Measurements from ENCODE around the gene KLHL17.
A peak's percentile ranks its signal among the peaks of the same experiment; 100 is the strongest.

The KLHL17 gene

DNA sequence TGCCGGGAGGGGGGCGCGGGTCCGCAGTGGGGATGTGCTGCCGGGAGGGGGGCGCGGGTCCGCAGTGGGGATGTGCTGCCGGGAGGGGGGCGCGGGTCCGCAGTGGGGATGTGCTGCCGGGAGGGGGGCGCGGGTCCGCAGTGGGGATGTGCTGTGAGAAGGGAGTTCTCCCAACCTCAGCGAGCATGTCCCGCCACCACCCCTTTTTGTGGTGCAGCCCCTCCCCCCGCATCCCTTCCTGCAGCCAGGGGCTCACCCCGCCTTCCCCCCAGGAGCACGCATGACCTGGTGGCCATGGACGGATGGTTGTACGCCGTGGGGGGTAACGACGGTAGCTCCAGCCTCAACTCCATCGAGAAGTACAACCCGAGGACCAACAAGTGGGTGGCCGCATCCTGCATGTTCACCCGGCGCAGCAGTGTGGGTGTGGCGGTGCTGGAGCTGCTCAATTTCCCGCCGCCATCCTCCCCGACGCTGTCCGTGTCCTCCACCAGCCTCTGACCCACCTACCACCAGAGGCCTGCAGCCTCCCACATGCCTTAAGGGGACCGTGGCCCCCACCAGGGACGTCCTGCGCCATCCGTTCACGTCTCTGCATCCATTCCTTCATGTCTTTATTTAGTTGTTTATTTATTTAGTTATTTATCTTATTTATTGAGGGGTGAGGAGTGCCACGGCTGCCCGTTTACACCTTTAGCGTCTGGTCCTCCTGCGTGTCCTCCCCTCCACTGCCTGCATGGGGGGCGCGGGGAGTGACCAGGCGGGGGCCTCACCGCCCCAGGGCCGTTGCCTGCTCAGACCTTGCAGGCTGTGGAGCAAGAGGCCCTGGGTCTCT is 4.5 kb downstream of the KLHL17 start:
- TF ChIP-seq, protein P1, sequence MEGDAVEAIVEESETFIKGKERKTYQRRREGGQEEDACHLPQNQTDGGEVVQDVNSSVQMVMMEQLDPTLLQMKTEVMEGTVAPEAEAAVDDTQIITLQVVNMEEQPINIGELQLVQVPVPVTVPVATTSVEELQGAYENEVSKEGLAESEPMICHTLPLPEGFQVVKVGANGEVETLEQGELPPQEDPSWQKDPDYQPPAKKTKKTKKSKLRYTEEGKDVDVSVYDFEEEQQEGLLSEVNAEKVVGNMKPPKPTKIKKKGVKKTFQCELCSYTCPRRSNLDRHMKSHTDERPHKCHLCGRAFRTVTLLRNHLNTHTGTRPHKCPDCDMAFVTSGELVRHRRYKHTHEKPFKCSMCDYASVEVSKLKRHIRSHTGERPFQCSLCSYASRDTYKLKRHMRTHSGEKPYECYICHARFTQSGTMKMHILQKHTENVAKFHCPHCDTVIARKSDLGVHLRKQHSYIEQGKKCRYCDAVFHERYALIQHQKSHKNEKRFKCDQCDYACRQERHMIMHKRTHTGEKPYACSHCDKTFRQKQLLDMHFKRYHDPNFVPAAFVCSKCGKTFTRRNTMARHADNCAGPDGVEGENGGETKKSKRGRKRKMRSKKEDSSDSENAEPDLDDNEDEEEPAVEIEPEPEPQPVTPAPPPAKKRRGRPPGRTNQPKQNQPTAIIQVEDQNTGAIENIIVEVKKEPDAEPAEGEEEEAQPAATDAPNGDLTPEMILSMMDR (IDR thresholded peaks at IDR 0.05; ENCODE audit: low read depth, low read length): no peak
- in situ Hi-C loops (cut with HindIII; ENCODE audit: low sequenced_read_pairs): no loop called here
- no peak overlapping the region for H3K4me3 ChIP-seq (ENCODE audit: low read depth, low read length)
- DNase-seq (ENCODE audit: low read depth, low spot score): no peak

DNA sequence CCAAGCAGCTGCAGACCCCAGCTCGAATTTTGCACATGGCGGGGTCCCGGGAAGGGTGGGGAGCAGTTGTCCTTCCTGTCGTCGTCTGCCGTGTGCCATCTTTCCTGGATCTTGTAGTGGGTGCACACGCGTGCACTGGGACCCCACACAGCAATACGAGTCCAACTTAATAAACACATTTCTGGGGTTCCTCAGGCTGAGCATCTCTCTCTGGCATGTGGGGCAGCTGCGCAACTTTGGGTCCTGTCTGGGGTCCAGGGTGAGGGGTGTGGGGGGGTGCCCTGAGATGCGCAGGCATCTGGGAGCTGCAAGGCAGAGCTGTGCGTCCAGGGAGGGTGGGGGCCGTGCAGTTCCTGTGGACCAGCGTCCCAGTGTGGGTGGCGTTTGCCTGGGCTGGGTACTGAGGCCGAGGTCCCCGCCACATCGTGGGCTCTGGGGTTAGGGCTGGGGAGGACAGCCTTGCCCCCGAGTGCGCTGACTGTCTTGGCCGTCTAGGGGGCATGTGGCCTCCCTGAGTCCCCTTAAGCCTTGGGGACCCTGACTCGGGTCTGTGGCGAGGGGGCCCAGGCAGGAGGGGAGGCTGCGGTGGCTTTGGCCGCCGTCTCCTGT is 5.2 kb downstream of the KLHL17 start:
- in situ Hi-C loops (cut with HindIII; ENCODE audit: low sequenced_read_pairs): no loop called here
- TF ChIP-seq, protein P1 (IDR thresholded peaks at IDR 0.05; ENCODE audit: low read depth, low read length): no peak
- H3K4me3 ChIP-seq (ENCODE audit: low read depth, low read length): no peak overlapping the region
- no peak for DNase-seq (ENCODE audit: low read depth, low spot score)

DNA sequence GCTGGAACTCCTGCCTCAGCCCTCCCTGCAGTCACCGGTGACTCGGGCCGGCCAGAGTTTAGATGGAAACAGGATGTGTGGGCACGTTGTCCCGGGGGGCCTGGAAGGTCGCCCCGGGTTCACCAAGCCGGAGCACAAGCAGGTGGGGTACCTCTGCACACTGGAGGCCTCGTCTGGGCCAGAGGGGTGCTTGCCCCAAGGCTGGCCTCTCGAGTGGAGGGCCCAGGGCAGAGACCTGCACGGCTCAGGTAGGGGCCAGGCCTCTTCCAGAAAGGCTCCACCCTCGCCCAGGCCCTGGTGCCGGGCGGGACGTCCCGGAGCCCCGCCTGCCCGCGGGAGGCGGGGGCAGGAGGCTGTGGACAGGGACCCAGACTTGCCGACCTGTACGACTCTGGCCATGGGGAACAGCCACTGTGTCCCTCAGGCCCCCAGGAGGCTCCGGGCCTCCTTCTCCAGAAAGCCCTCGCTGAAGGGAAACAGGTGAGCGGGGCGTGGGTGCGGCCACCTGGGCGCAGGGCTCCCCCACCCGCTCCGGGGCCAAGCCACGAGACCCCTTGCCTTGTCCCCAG is 5.8 kb downstream of the KLHL17 start, which contains the start of gene PLEKHN1:
Gene PLEKHN1 (plus strand): TSS at position 348 of the 569 bp plus-strand sequence. CDS start 50 bp downstream, at position 398.
- TF ChIP-seq, protein P1 (IDR thresholded peaks at IDR 0.05; ENCODE audit: low read depth, low read length): no peak
- H3K4me3 ChIP-seq (ENCODE audit: low read depth, low read length): peak within 1 kb of the TSS; percentile 55
- DNase-seq (ENCODE audit: low read depth, low spot score): peak; percentile 35
- in situ Hi-C loops (cut with HindIII; ENCODE audit: low sequenced_read_pairs): no loop called here

DNA sequence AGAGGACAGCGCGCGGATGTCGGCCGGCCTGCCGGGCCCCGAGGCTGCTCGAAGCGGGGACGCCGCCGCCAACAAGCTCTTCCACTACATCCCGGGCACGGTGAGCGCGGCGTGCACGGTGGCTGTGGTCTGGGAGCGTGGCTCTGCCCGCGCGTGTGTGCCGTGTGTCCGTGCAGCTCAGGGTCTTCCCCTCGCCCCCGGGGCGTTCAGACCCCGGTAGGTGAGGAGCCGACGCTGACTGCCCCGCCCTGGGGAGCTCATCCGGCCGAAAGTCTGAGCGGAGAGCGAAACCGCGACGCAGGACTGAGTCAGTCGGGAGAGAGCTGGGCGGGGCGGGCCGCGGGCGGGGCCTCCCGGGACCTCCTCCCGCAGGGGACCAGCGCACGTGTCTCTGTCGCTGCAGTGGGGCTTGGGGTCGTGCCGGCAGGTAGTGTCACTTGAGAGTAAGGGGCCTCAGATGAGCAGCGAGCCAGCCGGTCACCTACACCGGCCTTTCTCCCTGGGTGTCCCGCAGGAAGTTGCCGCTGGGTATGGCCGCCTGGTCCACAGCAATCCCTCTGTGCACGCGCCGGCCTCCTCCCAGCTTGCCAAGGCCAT is 6.4 kb downstream of the KLHL17 start:
- DNase-seq (ENCODE audit: low read depth, low spot score): peak; percentile 51
- in situ Hi-C loops (cut with HindIII; ENCODE audit: low sequenced_read_pairs): no loop called here
- TF ChIP-seq, protein P1 (IDR thresholded peaks at IDR 0.05; ENCODE audit: low read depth, low read length): no peak
- peak overlapping the region; percentile 55 for H3K4me3 ChIP-seq (ENCODE audit: low read depth, low read length)

DNA sequence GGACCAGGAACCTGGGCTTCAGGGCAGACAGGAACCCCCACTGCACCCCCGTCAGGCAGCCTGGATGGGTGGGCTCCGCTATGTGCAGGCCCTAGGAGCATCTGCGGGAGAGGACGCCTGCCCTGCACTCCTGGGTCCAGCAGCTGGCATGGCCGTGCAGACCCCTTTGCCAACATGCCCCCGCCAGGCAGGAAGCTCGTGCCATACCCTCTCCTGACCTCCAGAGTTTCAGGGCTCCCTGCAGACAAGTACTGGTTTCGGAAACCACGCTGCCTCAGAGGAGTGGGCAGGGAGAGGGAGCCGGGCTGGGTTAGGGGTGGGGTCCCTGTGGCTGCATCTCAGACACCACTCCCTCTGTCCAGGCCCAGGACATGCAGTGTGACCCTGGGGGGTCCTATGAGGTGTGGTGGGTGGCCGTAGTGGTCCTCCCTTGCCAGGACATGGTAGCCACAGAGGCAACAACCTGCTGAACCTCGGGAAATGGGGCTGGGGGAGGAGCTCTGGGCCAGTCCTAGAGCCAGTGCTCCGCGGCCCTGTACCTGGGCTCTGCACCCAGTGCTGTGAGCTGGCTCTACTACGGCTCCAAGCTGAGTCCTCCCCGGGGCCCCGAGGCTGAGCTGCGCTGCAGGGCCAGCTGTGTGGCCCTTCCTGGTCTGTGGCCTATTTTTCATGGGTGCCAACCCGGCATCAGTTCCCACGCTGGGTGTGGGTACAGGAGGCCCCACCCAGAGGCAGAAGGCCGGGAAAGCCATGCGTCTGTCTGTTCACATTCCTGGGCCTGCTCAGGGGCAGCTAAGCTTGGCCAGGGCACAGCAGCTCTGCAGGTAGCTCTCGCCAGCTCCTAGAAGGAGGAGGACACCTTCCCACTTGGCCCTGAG is 7.3 kb downstream of the KLHL17 start:
- no peak overlapping the region for H3K4me3 ChIP-seq (ENCODE audit: low read depth, low read length)
- no peak for DNase-seq (ENCODE audit: low read depth, low spot score)
- in situ Hi-C loops (cut with HindIII; ENCODE audit: low sequenced_read_pairs): no loop called here
- TF ChIP-seq, protein P1 (IDR thresholded peaks at IDR 0.05; ENCODE audit: low read depth, low read length): no peak

Measured in astrocyte of the spinal cord (primary cell).